Endothelial cell (in vitro differentiated cells): Measurements from ENCODE around the gene ZFHX3. TPM values are rescaled to one million over a fixed set of nuclear protein-coding genes. Genes with fewer than 3 reads are reported as not detected.

Experiments
- DNase-seq: peaks from one replicate; pipeline ENCODE4 v3.0.0; 2021; ENCODE audit warnings: low spot score
- H3K27ac Mint-ChIP-seq: one replicate; pipeline ENCODE4 v1.8.0; 2021; ENCODE audit warnings: mixed read lengths, inconsistent platforms; ENCODE audit not compliant: unreplicated experiment
- H3K27me3 Mint-ChIP-seq: one replicate; pipeline ENCODE4 v1.8.0; 2021; ENCODE audit warnings: mild to moderate bottlenecking, moderate library complexity, mixed read lengths, inconsistent platforms; ENCODE audit not compliant: unreplicated experiment
- H3K36me3 Mint-ChIP-seq: one replicate; pipeline ENCODE4 v1.8.0; 2021; ENCODE audit warnings: mild to moderate bottlenecking, low read depth, mixed read lengths, inconsistent platforms; ENCODE audit not compliant: unreplicated experiment
- H3K4me1 Mint-ChIP-seq: one replicate; pipeline ENCODE4 v1.8.0; 2021; ENCODE audit warnings: mild to moderate bottlenecking, mixed read lengths, inconsistent platforms; ENCODE audit not compliant: unreplicated experiment
- H3K4me3 Mint-ChIP-seq: one replicate; pipeline ENCODE4 v1.8.0; 2021; ENCODE audit warnings: mild to moderate bottlenecking, mixed read lengths, inconsistent platforms; ENCODE audit not compliant: unreplicated experiment
- H3K9me3 Mint-ChIP-seq: one replicate; pipeline ENCODE4 v1.8.0; 2021; ENCODE audit warnings: mixed read lengths, inconsistent platforms; ENCODE audit not compliant: unreplicated experiment
- total RNA-seq: library from RNA; stranded (reverse); fragmentation: NEBNext Ultra II Directional; extraction: Animal tissue kit (Norgen Biotek cat#: 25700); gene quantifications from one replicate; pipeline ENCODE4 v1.2.1, GENCODE V29; 2021; ENCODE audit not compliant: unreplicated experiment
- TF ChIP-seq, protein P1 (sequence below): fragments of 200-600 bp; sonication (generic); IDR thresholded peaks from one replicate; pipeline ENCODE4 v1.5.0; 2021; ENCODE audit warnings: antibody characterized with exemption; ENCODE audit not compliant: unreplicated experiment

Gene ZFHX3
- total RNA-seq, 1 donor from 2014 or later, result 17.7 TPM

- Mint-ChIP-seq H3K27me3 (peaks cover 7% of the 10 kb centered on the region), H3K4me1 (peaks cover 4% of the 10 kb centered on the region), H3K9me3 (peaks cover 4% of the 10 kb centered on the region), H3K27ac (no peak overlapping the region), H3K4me3 (no peak overlapping the region), H3K36me3 (peaks cover 6% of the 10 kb centered on the region)
- no peak for DNase-seq
- TF ChIP-seq, protein P1, sequence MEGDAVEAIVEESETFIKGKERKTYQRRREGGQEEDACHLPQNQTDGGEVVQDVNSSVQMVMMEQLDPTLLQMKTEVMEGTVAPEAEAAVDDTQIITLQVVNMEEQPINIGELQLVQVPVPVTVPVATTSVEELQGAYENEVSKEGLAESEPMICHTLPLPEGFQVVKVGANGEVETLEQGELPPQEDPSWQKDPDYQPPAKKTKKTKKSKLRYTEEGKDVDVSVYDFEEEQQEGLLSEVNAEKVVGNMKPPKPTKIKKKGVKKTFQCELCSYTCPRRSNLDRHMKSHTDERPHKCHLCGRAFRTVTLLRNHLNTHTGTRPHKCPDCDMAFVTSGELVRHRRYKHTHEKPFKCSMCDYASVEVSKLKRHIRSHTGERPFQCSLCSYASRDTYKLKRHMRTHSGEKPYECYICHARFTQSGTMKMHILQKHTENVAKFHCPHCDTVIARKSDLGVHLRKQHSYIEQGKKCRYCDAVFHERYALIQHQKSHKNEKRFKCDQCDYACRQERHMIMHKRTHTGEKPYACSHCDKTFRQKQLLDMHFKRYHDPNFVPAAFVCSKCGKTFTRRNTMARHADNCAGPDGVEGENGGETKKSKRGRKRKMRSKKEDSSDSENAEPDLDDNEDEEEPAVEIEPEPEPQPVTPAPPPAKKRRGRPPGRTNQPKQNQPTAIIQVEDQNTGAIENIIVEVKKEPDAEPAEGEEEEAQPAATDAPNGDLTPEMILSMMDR, result no peak
These were observed 45.1 kb downstream of the ZFHX3 start for GRCh38 chr16:73002866-73003265.

DNA sequence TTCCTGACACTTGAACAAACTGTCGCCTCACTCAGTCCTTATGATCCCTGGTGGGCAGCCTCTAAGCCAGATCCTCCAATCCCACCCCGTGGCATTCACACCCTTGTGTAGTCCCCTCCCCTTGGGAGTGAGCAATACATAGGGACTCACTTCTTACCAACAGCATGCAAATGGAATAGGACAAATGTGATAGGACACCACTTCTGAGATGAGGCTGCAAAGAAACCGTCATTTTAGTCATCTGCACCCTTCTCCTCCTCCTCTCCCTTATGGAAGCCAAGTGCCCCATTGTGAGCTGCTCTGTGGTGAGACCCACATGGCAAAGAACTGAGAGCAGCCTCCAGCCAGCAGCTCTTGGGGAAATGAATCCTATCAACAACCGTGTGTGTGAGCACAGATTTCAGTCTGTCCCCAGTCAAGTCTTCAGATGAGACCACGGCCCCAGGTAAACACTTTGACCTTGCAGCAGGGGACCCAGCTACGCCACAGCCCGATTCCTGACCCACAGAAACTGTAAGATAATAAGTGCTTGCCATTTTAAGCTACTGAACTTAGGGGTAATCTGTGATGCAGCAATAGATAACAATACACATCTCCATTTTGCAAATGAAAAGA, 46.9 kb downstream of the ZFHX3 start:
- Mint-ChIP-seq H3K36me3 (peaks cover 6% of the 10 kb centered on the region), H3K4me3 (no peak overlapping the region), H3K27ac (no peak overlapping the region), H3K27me3 (peaks cover 3% of the 10 kb centered on the region), H3K9me3 (peaks cover 4% of the 10 kb centered on the region), H3K4me1 (no peaks in the 10 kb centered on the region)
- no peak for DNase-seq
- TF ChIP-seq, protein P1, result no peak

- DNase-seq, result no peak
- peaks cover 6% of the 10 kb centered on the region for H3K36me3 Mint-ChIP-seq
- peaks cover 4% of the 10 kb centered on the region for H3K9me3 Mint-ChIP-seq
- TF ChIP-seq, protein P1, result no peak
- H3K27ac Mint-ChIP-seq, result no peak overlapping the region
- peaks cover 3% of the 10 kb centered on the region for H3K27me3 Mint-ChIP-seq
- no peak overlapping the region for H3K4me3 Mint-ChIP-seq
- no peaks in the 10 kb centered on the region for H3K4me1 Mint-ChIP-seq
These were observed 47.7 kb downstream of the ZFHX3 start for GRCh38 chr16:73000020-73000906.

DNA sequence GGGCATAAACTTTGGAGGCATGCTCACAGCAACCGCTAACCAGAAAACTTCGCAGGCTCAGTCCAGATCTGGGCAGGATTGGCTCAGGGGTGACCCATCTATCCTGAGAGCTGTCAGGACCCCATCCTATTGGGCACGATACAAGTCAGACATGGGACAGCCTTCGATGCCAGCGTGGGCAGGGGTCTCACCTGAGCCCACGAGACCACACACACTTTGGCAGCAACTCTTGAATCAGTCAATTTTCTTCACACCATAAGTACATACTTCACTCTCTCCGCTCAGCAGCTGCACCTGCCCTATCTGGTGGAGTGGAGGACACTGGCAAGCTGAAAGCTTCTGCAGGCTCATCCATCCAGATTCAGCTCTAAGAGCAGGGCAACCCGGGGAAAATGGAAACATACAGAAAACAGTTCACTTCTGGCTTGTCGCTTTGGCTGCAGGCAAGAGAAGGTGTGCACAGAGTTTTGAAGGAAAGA, 48.3 kb downstream of the ZFHX3 start:
- Mint-ChIP-seq H3K27ac (no peak overlapping the region), H3K4me3 (no peak overlapping the region), H3K4me1 (no peaks in the 10 kb centered on the region), H3K9me3 (peaks cover 4% of the 10 kb centered on the region), H3K27me3 (peaks cover 3% of the 10 kb centered on the region), H3K36me3 (peaks cover 6% of the 10 kb centered on the region)
- TF ChIP-seq, protein P1, result no peak
- no peak for DNase-seq

- Mint-ChIP-seq H3K4me1 (peaks cover 7% of the 10 kb centered on the region), H3K27me3 (peaks cover 3% of the 10 kb centered on the region), H3K9me3 (peaks cover 3% of the 10 kb centered on the region), H3K36me3 (peaks cover 8% of the 10 kb centered on the region), H3K4me3 (no peak overlapping the region), H3K27ac (no peak overlapping the region)
- TF ChIP-seq, protein P1, result no peak
- no peak for DNase-seq
These were observed 50.8 kb downstream of the ZFHX3 start for GRCh38 chr16:72997141-72997542.
